ENCODE results near the gene TOLLIP. TPM values are rescaled to one million over a fixed set of nuclear protein-coding genes. Genes with fewer than 3 reads are reported as not detected.

Gene TOLLIP
- total RNA-seq, 4 donors from 2014 or later, result 43.7 to 77.3 (median 70.6) TPM

- peak in 1 of 3 donors; percentile 49 for DNase-seq
- no peak overlapping the region for H3K4me3 ChIP-seq
- no peaks in the 10 kb centered on the region for H3K27me3 ChIP-seq
- peaks cover 0 to 9% (median 0%) of the 10 kb centered on the region in 4 donors for H3K4me1 ChIP-seq
- no peaks in the 10 kb centered on the region for H3K36me3 ChIP-seq
- no peak for TF ChIP-seq POLR2A (IDR thresholded peaks at IDR 0.05)
- no peak for TF ChIP-seq CTCF (IDR thresholded peaks at IDR 0.05)
- H3K9me3 ChIP-seq, result no peaks in the 10 kb centered on the region
- peak overlapping the region in 2 of 4 donors; percentile 47 to 50 for H3K27ac ChIP-seq
These were observed 17.6 kb upstream of the TOLLIP start for GRCh38 chr11:1327064-1327460.

- Histone ChIP-seq H3K9me3 (no peaks in the 10 kb centered on the region), H3K4me1 (peaks cover 0 to 9% (median 0%) of the 10 kb centered on the region in 4 donors), H3K27ac (peak overlapping the region in 1 of 4 donors; percentile 50), H3K4me3 (no peak overlapping the region), H3K27me3 (no peaks in the 10 kb centered on the region), H3K36me3 (no peaks in the 10 kb centered on the region)
- peak in 1 of 3 donors; percentile 43 for DNase-seq
- TF ChIP-seq CTCF (IDR thresholded peaks at IDR 0.05), result no peak
- TF ChIP-seq POLR2A (IDR thresholded peaks at IDR 0.05), result no peak
These were observed 17.1 kb upstream of the TOLLIP start for GRCh38 chr11:1326435-1327063.

- peak in 1 of 3 donors; percentile 41 for DNase-seq
- Histone ChIP-seq H3K9me3 (no peaks in the 10 kb centered on the region), H3K36me3 (no peaks in the 10 kb centered on the region), H3K27ac (no peak overlapping the region), H3K27me3 (no peaks in the 10 kb centered on the region), H3K4me1 (peaks cover 0 to 9% (median 0%) of the 10 kb centered on the region in 4 donors), H3K4me3 (no peak overlapping the region)
- TF ChIP-seq CTCF (IDR thresholded peaks at IDR 0.05), result no peak
- TF ChIP-seq POLR2A (IDR thresholded peaks at IDR 0.05), result no peak
These were observed 14.3 kb upstream of the TOLLIP start for GRCh38 chr11:1323774-1324173.

- H3K27ac ChIP-seq, result no peak overlapping the region
- H3K27me3 ChIP-seq, result no peaks in the 10 kb centered on the region
- no peaks in the 10 kb centered on the region for H3K9me3 ChIP-seq
- H3K4me1 ChIP-seq, result no peaks in the 10 kb centered on the region
- no peak for DNase-seq
- no peak overlapping the region for H3K4me3 ChIP-seq
- H3K36me3 ChIP-seq, result no peaks in the 10 kb centered on the region
- no peak for TF ChIP-seq POLR2A (IDR thresholded peaks at IDR 0.05)
- TF ChIP-seq CTCF (IDR thresholded peaks at IDR 0.05), result no peak
These were observed 8.6 kb upstream of the TOLLIP start for GRCh38 chr11:1317993-1318392.

- H3K4me1 ChIP-seq, result no peaks in the 10 kb centered on the region
- no peaks in the 10 kb centered on the region for H3K9me3 ChIP-seq
- TF ChIP-seq CTCF (IDR thresholded peaks at IDR 0.05) (no peak), POLR2A (IDR thresholded peaks at IDR 0.05) (no peak)
- H3K27me3 ChIP-seq, result no peaks in the 10 kb centered on the region
- no peaks in the 10 kb centered on the region for H3K36me3 ChIP-seq
- H3K27ac ChIP-seq, result no peak overlapping the region
- no peak for DNase-seq
- H3K4me3 ChIP-seq, result no peak overlapping the region
These were observed 8.0 kb upstream of the TOLLIP start for GRCh38 chr11:1317432-1317831.

All from Peyer's patch (tissue), 4 donors.